ENCODE results near the gene MX2.

MX2 gene

DNA sequence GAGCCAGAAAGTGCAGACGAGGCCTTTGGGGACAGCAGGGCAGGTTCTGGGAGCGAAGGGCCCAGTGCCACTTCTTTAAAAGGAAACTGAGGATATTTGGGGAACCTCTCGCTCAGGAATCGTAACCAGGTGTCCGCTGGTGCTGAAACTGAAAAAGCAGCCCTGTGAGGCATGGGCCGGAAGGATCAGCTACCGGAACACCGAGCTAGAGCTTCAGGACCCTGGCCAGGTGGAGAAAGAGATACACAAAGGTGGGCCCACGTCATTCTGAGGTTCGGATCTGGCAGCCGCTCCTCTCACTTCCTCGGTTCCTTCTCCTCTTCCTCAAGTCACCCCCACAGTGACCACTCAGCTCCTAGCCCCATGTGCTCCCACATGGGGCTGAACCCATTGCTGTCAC is 18.1 kb downstream of the MX2 start:
- no peak for DNase-seq (ENCODE audit: low read depth in 2 of 2)

DNA sequence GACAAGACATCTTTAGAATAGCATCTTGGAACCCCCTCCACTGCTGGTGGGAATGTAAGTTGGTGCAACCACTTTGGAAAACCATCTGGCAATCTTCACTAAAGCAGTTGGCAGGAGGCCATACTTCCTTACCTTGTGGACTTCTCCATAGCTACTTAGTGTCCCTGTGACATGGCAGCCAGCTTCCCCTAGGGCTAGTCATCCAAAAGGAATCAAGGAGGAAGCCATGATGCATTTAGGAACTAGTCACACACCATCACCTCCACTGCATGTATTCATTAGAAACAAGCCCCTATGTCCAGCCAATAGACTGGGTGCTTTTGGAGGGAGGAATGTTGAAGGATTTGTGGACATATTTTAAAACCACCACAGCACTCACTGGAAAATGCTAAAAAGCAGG is 19.9 kb downstream of the MX2 start:
- DNase-seq (ENCODE audit: low read depth in 2 of 2) = no peak

DNA sequence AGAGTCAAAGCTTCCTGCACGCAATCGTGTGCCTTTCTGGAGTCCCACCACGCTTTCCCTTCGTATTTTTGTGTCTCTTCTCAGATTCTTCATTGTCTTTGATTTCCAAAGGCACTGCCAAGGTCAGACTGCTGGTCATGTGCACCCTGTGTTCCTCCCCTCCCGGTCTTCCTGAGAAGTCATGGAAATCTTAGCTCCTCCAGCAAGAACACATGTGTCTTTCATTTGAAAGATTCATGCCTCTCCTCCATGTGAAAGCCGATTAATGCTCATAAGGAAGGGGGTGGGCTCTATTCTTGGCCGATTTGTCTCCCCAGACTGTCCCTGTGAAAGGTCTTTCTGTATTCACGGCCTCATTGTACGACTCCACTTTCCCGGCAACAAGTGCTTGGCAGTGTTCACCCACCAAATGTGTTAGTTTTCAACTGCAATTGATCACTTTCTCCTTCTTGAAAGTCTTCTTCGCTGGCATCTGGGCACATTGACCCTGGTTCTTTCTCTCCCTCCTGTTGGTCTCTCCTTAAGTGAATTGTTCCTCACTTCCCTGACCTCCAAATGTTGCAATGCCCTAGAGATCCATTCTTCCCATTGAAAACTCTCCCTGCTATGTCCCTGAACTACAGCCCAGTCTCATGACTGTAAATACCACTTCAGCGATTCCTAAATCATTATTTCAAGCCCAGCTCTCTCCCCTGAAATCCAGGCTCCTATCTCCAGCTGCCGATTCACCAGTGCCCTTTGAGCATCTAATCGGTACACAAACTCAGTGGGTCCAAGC is 25.4 kb downstream of the MX2 start:
- DNase-seq (ENCODE audit: low read depth in 2 of 2) = no peak

- no peak for DNase-seq (ENCODE audit: low read depth in 2 of 2)
Observed at GRCh38 chr21:41387824-41388223, 26.0 kb downstream of the MX2 start.

- no peak for DNase-seq (ENCODE audit: low read depth in 2 of 2)
Observed at GRCh38 chr21:41388259-41388658, 26.4 kb downstream of the MX2 start.

- DNase-seq (ENCODE audit: low read depth in 2 of 2) = no peak
Observed at GRCh38 chr21:41390043-41390639, 28.3 kb downstream of the MX2 start.

- DNase-seq (ENCODE audit: low read depth in 2 of 2) = no peak
Observed at GRCh38 chr21:41393876-41394465, 32.1 kb downstream of the MX2 start.

DNA sequence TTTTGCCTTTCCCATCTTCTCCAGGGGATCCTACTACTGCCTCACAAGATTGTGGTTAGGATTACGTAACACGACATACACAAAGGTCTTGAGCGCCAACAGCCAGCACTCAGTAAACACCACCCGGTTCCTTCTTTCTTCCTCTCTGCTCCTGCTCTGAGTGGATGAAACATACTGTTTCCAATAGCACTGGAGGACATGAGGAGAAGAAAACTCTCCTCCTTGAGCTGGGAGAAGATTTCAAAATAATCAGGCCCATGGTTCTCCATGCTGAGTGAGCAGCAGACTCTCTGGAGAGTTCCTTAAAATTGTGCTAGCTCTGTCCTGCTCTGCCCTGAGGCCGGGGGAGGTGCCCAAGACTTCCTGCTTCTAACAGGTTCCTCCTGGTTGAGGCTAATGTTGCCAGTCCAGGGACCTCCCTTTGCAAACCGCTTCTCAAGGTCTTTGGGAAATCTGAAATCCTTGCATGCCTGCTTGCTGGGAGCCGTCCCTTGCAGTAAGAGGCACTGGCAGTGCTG is 34.8 kb downstream of the MX2 start:
- no peak for DNase-seq (ENCODE audit: low read depth in 2 of 2)

DNA sequence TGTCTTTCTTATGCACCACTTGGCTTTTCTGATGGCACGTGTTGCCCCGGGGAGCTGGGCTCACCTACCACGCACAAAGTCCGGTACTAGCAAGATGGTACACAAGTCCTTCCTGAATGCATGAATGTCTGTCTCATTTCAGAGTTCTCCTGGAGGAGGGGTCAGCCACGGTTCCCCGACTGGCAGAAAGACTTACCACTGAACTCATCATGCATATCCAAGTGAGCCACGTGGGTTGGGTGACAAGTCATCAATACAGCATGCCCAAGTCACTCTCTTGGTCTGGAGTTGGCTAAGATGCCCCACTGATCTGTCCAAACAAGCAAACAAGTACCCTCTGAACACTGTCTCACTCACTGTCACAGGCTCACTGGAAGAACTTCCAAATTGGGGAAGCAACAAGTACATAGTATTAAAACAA is 35.7 kb downstream of the MX2 start:
- no peak for DNase-seq (ENCODE audit: low read depth in 2 of 2)

DNA sequence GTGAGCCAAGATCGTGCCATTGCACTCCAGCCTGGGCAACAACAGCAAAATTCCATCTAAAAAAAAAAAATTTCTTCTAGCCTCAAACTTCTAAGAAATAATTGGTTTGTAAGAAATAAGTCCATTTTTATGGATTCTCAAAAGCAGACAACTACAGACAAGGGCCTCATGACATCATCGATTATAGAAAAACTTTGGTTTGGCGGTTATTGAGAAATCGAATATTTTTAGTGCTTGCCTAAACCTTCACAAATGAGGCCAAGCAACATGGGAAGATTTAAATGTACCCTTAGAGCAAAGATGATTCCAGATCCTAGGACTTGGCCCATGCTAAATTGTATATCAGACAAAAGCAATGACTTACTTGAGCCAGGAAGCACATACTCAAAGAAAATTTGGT is 36.4 kb downstream of the MX2 start:
- DNase-seq (ENCODE audit: low read depth in 2 of 2) = no peak

DNA sequence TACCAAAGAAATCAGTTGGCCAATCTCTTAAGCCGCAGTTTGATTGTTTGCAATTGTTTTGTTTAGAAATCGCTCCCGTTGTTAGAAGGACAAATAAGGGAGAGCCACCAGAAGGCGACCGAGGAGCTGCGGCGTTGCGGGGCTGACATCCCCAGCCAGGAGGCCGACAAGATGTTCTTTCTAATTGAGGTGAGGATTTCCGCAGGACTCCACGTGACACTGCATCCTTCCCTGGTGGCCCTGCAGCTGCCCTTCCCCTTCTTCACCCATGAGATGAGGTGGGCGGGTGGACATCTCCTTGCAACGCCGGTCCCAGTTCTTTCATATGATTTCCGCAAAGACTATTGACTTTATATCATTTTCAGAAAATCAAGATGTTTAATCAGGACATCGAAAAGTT is 37.0 kb downstream of the MX2 start:
- no peak for DNase-seq (ENCODE audit: low read depth in 2 of 2)

GRCh38 chr21:41399246-41399800 is 37.5 kb downstream of the MX2 start:
- DNase-seq (ENCODE audit: low read depth in 2 of 2) = no peak

- no peak for DNase-seq (ENCODE audit: low read depth in 2 of 2)
Observed at GRCh38 chr21:41402231-41402630, 40.4 kb downstream of the MX2 start.

GRCh38 chr21:41402796-41403195 is 41.0 kb downstream of the MX2 start:
- DNase-seq (ENCODE audit: low read depth in 2 of 2) = no peak

DNA sequence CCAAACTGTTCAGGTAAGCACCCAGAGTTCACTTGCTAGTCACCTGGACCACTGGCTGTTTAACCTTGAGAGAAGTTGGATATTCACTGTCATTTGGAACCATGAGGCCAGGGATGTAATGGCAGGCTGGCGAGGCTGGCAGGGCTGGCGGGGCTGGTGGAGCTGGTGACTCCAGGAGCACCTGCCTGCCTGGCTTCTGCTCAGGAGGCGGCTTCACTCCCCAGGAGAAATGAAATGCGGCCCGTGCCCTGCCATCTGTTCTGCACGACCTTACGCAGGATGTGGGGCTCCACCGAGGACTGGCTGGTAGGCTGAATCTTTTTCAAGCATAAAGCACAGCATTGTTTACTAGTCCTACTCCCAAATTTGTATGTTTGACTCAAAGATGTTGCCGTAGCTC is 41.5 kb downstream of the MX2 start:
- DNase-seq (ENCODE audit: low read depth in 2 of 2) = no peak

- no peak for DNase-seq (ENCODE audit: low read depth in 2 of 2)
Observed at GRCh38 chr21:41403966-41404365, 42.1 kb downstream of the MX2 start.

- DNase-seq (ENCODE audit: low read depth in 2 of 2) = no peak
Observed at GRCh38 chr21:41405321-41405720, 43.5 kb downstream of the MX2 start.

GRCh38 chr21:41406340-41406739 is 44.5 kb downstream of the MX2 start:
- no peak for DNase-seq (ENCODE audit: low read depth in 2 of 2)

DNA sequence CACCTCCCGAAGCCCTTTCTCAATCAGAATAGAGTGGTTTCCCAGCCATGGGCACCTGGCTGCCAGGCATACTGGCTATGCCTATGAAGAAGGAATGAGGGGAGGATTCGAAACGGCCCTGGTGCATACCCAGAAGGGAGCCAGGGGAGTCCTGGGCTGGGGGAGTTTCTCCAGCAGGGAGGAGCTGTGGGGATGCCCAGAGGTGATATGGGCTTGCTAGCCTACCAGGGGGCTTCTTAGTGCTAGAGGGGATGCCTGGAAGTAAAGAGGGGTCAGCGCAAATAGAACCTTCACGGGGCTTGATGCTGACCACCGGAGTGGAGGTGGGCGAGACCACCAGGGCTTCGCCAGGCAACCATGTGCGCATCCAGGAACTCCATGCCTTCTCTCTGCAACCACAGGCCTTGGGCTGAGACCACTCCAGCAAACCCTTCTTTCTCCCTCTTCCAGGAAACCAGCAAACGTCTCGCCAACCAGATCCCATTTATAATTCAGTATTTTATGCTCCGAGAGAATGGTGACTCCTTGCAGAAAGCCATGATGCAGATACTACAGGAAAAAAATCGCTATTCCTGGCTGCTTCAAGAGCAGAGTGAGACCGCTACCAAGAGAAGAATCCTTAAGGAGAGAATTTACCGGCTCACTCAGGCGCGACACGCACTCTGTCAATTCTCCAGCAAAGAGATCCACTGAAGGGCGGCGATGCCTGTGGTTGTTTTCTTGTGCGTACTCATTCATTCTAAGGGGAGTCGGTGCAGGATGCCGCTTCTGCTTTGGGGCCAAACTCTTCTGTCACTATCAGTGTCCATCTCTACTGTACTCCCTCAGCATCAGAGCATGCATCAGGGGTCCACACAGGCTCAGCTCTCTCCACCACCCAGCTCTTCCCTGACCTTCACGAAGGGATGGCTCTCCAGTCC is 46.0 kb downstream of the MX2 start:
- DNase-seq (ENCODE audit: low read depth in 2 of 2) = no peak

- DNase-seq (ENCODE audit: low read depth in 2 of 2) = no peak
Observed at GRCh38 chr21:41410361-41410760, 48.5 kb downstream of the MX2 start.

DNA sequence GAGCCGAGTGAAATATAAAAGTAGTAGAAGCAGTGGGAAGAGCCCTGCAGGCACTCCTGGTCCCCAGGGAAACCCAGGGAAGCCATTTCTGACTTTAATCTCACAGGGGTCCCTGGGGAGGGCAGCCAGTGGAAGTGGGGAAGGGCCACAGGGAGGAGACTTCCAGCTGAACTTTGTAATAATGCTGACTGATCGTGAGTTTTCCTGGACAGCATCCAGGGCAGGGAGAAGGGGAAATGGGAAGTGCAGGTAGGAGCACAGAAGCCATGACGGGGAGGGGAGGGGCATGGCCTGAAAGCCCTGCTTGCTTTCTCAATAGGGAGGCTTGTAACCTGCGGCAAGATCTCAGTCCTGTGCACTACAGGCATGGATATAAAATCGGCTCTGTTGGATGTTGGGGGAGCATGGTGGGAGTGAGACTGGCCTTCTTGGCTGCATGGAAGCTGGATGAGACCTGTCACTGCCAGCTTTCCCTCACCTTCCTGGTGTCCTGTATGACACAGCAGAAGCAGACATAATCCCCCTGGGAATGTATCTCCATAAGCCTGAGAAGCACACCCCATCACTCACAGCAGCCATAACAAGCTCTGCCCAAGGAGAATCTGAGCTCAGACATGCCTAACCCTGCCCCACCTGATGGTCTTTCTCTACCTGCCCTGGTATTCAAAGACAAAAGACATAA is 49.1 kb downstream of the MX2 start:
- no peak for DNase-seq (ENCODE audit: low read depth in 2 of 2)

All from stimulated activated CD8-positive, alpha-beta memory T cell treated with anti-CD3 and anti-CD28 coated beads, Interleukin-7, amount 100 ng/mL, for 4 hours (primary cell).